GM19463 (cell line): ENCODE results near the gene CD63.
"Not testable (repeated sequence)": the region's sequence is repeated elsewhere in the genome, so short reads cannot be mapped to it uniquely, and the experiment has no call there.

ENCODE experiments used
- ATAC-seq: cut with Tn5 transposase; IDR thresholded peaks from one replicate; pipeline ENCODE4 v1.9.1; 2021; ENCODE audit warnings: mild to moderate bottlenecking, moderate library complexity; ENCODE audit not compliant: unreplicated experiment

CD63 gene

GRCh38 chr12:55728939-55729818 lies at the start of gene CD63:
CD63 (minus strand) TSS chr12:55729009; CDS start chr12:55728341, 668 bp downstream.
- peak; percentile 63 for ATAC-seq

DNA sequence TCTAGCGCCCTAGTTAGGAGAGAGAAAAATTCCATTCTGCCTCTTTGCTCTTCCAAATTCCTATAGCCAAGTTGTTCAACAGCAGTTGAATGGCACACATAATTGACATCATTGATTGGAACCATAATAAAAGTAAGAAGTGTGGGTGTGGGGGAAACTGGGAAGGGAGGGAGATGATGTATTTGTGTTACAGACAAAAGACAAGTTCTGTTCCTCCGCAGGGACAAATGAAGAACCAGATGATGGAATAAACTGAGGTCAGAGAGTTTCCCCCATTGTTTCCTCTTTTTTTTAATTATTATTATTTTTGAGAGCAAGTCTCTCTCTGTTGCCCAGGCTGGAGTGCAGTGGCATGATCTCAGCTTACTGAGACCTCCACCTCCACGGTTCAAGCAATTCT lies 49.0 kb upstream of the CD63 start:
- no peak for ATAC-seq

GRCh38 chr12:55771736-55772135 lies 42.9 kb upstream of the CD63 start:
- ATAC-seq, result no peak

- ATAC-seq, result no peak
Observed at GRCh38 chr12:55767156-55767555, 38.3 kb upstream of the CD63 start.

GRCh38 chr12:55765736-55766290 lies 37.0 kb upstream of the CD63 start:
- no peak for ATAC-seq

DNA sequence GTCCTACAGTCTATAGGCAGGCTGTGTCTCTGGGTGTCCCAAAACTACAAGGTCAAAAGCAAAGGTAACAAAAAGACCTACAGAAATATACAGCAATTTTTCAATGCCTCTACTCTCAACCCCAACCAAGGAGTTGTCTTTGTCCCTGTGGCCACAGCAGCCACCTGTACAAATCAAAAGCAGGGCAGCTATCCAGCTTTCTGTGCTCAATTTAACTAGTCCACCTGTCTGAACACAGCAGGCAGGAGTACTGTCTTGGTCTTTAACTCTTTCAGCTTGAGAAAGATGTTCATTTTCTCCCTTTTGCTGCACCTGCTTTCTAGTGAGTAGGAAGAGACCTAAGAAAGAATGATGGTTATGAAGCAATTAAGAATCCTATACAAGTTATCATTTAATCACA lies 33.8 kb upstream of the CD63 start:
- ATAC-seq, result no peak

GRCh38 chr12:55760663-55761062 lies 31.9 kb upstream of the CD63 start:
- no peak for ATAC-seq

DNA sequence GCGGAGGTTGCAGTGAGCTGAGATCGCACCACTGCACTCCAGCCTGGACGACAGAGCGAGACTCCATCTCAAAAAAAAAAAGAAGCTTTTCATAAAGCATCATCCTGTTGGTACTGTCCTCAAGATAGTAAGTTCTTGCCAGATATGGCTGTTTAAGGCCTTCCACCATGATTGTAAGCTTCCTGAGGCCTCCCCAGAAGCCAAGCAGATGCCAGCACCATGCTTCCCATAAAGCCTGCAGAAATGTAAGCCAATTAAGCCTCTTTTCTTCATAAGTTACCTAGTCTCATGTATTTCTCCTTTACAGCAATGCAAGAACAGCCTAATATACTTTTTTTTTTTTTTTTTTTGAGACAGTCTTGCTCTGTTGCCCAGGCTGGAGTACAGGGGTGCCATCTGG lies 29.8 kb upstream of the CD63 start:
- not testable (repeated sequence) for ATAC-seq

DNA sequence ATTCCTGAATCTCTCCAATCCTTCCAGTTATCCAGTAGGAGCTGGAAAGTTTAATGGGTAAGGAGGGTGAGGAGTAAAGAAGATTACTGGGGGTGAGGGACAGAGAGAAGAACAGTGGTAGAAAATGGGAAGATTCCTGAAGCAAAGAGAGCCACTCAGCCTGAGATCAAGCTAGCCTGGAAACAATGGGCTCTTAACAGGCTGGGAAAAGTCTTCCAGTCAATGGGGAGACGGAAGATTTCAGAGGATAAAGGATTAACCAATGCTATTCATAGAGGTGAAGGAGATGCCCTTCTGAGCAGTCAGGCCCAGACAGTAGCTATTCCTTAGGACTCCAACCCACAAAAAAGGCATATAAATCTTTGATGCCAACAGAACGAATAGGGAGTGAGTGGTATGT lies 28.9 kb upstream of the CD63 start:
- no peak for ATAC-seq

- ATAC-seq, result no peak
Observed at GRCh38 chr12:55755246-55755645, 26.4 kb upstream of the CD63 start.

GRCh38 chr12:55748230-55748993 lies 19.6 kb upstream of the CD63 start:
- no peak for ATAC-seq

DNA sequence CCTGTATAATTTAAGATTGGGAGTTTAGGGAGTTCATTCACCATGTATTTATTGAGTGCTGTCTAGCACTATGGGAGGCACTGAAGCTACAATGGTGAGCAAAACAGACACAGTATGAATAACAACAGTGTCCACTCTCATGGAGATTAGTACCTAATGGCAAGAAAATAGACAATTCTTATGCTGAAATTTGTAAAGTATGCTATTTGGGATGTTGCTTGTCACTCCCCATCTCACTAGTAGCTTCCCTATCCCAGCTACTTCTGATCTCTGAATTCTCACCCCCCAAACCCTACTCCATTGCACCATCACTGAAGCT lies 18.1 kb upstream of the CD63 start:
- ATAC-seq, result no peak

DNA sequence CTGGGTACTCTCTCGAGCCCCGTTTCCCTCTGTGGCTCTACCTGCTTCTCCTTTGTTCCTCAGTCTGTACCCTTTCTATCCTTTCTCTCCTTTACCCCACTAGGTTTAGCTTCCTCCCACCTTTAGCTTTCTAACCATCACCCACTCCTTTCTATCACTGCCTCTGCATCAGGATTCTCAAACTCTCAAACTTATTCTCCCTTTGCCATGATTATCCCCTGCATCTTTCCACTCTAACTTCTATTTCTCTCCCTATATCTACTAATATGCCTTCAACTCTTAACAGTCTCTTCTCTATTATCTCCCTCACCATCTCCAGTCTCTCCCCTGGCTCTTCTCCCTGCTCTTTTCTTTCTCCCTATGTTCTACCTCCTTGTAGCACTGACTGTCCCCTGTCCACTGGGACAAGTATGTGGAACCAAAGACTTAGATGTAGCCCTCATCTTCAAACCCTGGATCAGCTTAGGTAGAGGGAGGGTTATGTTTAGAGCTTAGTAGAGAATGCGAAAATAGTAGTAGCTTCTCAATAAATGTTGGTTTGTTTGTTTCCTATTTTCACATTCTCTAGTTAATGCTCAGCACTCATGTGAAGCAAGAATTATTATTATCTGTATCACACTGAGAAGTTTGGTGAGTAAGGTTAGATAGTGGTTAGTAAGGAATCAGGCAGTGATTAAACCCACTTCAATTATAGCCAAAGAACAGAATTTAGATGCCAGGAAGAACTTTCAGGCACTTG lies 17.5 kb upstream of the CD63 start:
- no peak for ATAC-seq

DNA sequence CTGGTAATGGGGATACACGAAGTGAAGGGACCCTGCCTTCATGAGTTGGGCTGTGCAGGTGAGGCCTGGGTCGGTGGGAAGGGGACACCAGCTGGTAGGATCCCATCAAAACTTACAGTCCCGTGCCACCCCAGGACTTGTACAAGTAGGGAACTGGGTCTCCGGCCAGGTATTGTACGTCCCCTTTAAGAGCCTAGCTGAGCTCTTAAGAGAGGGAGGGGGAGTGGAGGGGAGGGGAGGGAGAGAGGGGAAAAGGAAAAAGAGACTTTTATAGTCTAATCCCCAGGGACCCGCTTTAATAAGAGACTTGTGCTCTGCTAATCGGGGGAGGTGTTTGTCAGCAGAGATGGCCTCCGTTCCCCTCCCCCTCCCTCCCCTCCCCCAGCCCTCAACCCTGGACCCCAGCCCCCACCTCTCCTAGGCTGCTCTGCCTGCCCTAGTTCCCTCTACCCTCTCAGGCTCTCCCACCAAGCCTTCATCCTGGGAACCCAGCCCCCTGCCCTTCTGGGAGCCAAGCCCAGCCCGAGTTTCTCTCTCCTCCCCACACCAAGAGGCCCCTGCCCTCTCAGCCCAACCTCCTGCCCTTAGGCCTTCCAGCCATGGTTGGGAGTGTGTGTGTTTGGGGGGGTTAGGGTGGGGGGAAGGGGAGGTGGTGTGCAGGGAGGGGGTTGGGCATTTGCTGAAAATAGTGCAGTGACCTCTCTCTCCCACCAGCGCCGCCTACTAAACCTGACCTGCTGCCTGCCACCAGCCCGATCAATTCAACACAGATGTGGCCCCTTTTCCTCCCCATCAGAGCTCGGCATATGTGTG lies 16.8 kb upstream of the CD63 start:
- no peak for ATAC-seq

- ATAC-seq, result no peak
Observed at GRCh38 chr12:55744340-55745030, 15.7 kb upstream of the CD63 start.

DNA sequence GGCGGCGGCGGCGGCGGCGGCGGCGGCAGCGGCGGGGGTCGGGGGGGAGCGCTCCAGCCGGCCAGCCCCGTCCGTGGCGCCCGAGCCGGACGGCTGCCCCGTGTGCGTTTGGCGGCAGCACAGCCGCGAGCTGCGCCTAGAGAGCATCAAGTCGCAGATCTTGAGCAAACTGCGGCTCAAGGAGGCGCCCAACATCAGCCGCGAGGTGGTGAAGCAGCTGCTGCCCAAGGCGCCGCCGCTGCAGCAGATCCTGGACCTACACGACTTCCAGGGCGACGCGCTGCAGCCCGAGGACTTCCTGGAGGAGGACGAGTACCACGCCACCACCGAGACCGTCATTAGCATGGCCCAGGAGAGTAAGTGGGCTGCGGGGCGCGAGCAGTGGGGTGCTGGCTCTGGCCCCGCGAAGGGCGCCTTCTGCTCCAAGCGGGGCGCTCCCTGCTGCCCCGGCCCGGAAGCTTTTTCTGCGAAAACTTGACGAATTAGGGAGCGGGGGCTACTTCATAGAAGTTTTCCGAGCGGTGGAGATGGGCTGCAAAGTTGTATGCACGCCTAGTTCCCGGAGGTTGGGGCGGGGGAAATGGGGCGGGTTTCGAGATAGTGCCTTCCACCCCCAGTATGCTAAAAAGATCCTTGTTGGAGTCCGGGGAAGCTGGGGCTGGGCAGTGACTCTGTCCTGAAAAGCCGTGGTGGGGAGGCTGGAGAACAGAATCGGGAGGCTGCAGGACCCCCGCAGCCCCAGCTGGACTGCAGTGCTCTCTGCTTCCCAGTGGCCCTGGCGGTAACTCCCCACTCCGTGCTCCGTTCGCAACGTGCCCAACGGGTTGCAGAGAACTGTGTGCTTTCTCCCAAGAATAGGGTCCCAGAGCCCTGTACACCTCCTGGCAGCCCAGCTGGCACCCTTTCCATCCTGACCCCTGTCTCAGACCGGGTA lies 14.9 kb upstream of the CD63 start:
- peak; percentile 40 for ATAC-seq

DNA sequence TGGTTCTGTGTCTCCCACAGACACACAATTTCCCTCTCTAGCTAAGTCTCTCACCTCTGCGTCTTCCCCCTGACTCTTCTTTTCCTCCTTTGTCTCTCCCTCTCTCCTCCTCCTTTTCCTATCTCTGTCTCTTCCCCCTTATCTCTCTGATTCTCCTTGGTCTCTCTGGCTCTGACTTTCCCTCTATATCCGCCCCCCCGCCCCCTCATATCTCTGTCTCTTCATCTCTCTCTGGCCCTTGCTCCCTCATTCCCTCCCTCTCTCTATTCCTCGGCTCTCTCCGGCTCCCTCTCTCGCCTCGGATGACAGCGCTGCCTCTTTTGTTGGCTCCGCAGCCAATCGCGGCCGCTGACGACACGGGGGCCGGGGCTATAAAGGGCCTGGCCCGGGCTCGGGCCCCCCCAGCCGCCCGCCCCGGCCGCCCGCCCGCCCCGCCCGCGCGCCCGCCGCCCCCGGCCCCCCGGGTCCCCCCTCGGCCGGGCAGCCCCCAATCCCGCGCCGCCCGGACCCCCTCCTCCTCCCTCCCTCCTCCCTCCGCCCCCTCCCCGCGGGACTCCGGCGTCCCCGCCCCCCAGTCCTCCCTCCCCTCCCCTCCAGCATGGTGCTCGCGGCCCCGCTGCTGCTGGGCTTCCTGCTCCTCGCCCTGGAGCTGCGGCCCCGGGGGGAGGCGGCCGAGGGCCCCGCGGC lies 14.1 kb upstream of the CD63 start, which contains the start of gene GDF11:
TSS of gene GDF11 (plus strand) at position 404 of the 687 bp plus-strand sequence. CDS start at position 599, 195 bp downstream.
- peak; percentile 36 for ATAC-seq
